Fibroblast of lung (primary cell): ENCODE data around the gene CAMTA1. TPM values are rescaled to one million over a fixed set of nuclear protein-coding genes. Genes with fewer than 3 reads are reported as not detected.

Experiments
- DNase-seq, 2 donors: peaks; one replicate each; pipeline versions ENCODE4 v3.0.0 to v3.0.0-alpha.2; 2010; ENCODE audit warnings: low read depth in 2 of 2
- H2AFZ ChIP-seq: 2 replicates; pipeline ENCODE4 v1.5.1; 2012; ENCODE audit warnings: low read length, control low read depth, inconsistent platforms
- H3K27ac ChIP-seq: 2 replicates; pipeline ENCODE4 v1.5.1; 2011; ENCODE audit warnings: low read length, control low read depth; ENCODE audit not compliant: insufficient read depth
- H3K27me3 ChIP-seq: 2 replicates; pipeline ENCODE4 v1.5.1; 2011; ENCODE audit warnings: mild to moderate bottlenecking, low read length; ENCODE audit not compliant: control insufficient read depth, insufficient read depth
- H3K36me3 ChIP-seq: 2 replicates; pipeline ENCODE4 v1.5.1; 2011; ENCODE audit warnings: low read length; ENCODE audit not compliant: control insufficient read depth, insufficient read depth
- H3K4me1 ChIP-seq: 2 replicates; pipeline ENCODE4 v1.5.1; 2011; ENCODE audit warnings: low read length; ENCODE audit not compliant: control insufficient read depth, insufficient read depth; ENCODE audit errors: extremely low read depth
- H3K4me2 ChIP-seq: 2 replicates; pipeline ENCODE4 v1.5.1; 2011; ENCODE audit warnings: low read length, control low read depth; ENCODE audit not compliant: insufficient read depth; ENCODE audit errors: extremely low read depth
- H3K4me3 ChIP-seq, 4 experiments: fragments of 200-600 bp in 1 of 4; sonication (generic) in 1 of 4; replicated peaks in 1 of 4; 2 replicates each; pipeline ENCODE4 v1.5.1; 2011 to 2016; ENCODE audit warnings: low read length in 4 of 4, low read depth in 3 of 4, mild to moderate bottlenecking in 3 of 4, control low read depth in 2 of 4, inconsistent platforms in 1 of 4, mixed read lengths in 1 of 4; ENCODE audit not compliant: insufficient read depth in 1 of 4; ENCODE audit errors: control extremely low read depth in 1 of 4
- H3K79me2 ChIP-seq: 2 replicates; pipeline ENCODE4 v1.5.1; 2012; ENCODE audit warnings: mild to moderate bottlenecking, low read length, inconsistent platforms; ENCODE audit not compliant: control insufficient read depth, insufficient read depth
- H3K9ac ChIP-seq: 2 replicates; pipeline ENCODE4 v1.5.1; 2011; ENCODE audit warnings: mild to moderate bottlenecking, low read length, control low read depth; ENCODE audit not compliant: insufficient read depth
- H3K9me3 ChIP-seq: 2 replicates; pipeline ENCODE4 v1.5.1; 2012; ENCODE audit warnings: low read depth, low read length; ENCODE audit not compliant: control insufficient read depth, insufficient read depth
- H4K20me1 ChIP-seq: 2 replicates; pipeline ENCODE4 v1.5.1; 2011; ENCODE audit warnings: low read length; ENCODE audit not compliant: control insufficient read depth, insufficient read depth; ENCODE audit errors: extremely low read depth
- EZH2 ChIP-seq: IDR thresholded peaks from 2 replicates; pipeline ENCODE4 v1.5.1; 2012; ENCODE audit warnings: low read length, control low read depth, mild to moderate bottlenecking; ENCODE audit errors: missing control alignments
- polyA plus RNA-seq, 2 donors: library from polyadenylated mRNA; depleted of rRNA in 1 of 2; stranded (reverse) in 1 of 2; unstranded in 1 of 2; fragments of >200 nt; gene quantifications; 2 replicates each; pipeline ENCODE4 v1.2.1, GENCODE V29; 2011 to 2012; ENCODE audit warnings: missing spikeins in 1 of 2
- total RNA-seq: library from RNA; depleted of rRNA; stranded (reverse); fragments of >200 nt; gene quantifications from 2 replicates; pipeline ENCODE4 v1.2.1, GENCODE V29; 2014
- TF ChIP-seq, protein P1 (sequence below), 2 donors: IDR thresholded peaks in 1 of 2; conservative IDR thresholded peaks in 1 of 2; 1 replicate in 1 of 2; 2 replicates in 1 of 2; pipeline ENCODE4 v1.5.1; 2011 to 2012; ENCODE audit warnings: low read length in 2 of 2, control low read depth in 1 of 2, inconsistent platforms in 1 of 2, low read depth in 1 of 2, mild to moderate bottlenecking in 1 of 2

Gene CAMTA1
- total and polyA plus RNA-seq, 2 donors (not counting 1 experiment from before 2014, with no cell fraction given): 47.6 to 86.0 TPM

DNA sequence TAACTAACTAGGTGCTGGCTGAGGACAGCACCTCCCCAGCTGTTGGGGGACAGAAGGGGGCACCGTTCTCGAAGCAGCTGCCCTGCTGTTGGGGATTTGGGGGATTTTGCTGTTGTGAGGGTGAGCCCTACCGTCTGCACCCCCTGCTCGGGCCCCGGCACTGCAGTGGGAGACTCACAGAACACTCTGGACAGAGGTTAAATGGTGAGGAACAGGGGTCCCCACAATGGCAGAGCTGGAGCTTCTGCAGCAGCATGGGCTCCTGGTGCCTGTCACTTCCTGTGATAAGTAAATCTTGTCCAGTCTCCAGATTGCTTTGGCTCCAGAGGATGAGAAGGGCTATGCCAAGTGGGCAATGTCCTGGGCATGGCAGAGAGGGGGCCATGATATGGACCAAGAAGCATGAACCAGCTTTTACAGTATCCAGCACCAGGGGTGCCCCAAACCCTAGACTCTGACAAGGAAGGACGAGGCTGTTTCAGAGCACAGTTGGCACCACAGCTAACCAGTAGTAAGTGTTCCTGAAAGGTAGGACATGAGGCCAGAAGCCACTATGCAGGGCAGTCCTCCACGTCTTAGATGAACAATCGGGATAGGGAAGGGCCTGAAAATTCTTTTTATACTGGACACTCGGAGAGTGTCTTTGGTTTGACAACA is 620.7 kb downstream of the CAMTA1 start:
- H4K20me1 ChIP-seq: no peaks in the 10 kb centered on the region
- TF ChIP-seq, protein P1, sequence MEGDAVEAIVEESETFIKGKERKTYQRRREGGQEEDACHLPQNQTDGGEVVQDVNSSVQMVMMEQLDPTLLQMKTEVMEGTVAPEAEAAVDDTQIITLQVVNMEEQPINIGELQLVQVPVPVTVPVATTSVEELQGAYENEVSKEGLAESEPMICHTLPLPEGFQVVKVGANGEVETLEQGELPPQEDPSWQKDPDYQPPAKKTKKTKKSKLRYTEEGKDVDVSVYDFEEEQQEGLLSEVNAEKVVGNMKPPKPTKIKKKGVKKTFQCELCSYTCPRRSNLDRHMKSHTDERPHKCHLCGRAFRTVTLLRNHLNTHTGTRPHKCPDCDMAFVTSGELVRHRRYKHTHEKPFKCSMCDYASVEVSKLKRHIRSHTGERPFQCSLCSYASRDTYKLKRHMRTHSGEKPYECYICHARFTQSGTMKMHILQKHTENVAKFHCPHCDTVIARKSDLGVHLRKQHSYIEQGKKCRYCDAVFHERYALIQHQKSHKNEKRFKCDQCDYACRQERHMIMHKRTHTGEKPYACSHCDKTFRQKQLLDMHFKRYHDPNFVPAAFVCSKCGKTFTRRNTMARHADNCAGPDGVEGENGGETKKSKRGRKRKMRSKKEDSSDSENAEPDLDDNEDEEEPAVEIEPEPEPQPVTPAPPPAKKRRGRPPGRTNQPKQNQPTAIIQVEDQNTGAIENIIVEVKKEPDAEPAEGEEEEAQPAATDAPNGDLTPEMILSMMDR (conservative IDR thresholded peaks at IDR 0.05 in 1 of 2, IDR thresholded peaks at IDR 0.05 in 1 of 2; ENCODE audit: low read depth in 1 of 2, low read length in 2 of 2): no peak
- TF ChIP-seq EZH2: no peak
- no peaks in the 10 kb centered on the region for H3K79me2 ChIP-seq
- DNase-seq: no peak
- H3K4me3 ChIP-seq: no peak overlapping the region
- no peak overlapping the region for H3K9ac ChIP-seq
- peaks cover 8% of the 10 kb centered on the region for H3K4me1 ChIP-seq
- H2AFZ ChIP-seq: no peak overlapping the region
- no peaks in the 10 kb centered on the region for H3K36me3 ChIP-seq
- H3K27me3 ChIP-seq: no peaks in the 10 kb centered on the region
- no peaks in the 10 kb centered on the region for H3K9me3 ChIP-seq
- H3K27ac ChIP-seq: no peak overlapping the region
- no peak overlapping the region for H3K4me2 ChIP-seq

DNA sequence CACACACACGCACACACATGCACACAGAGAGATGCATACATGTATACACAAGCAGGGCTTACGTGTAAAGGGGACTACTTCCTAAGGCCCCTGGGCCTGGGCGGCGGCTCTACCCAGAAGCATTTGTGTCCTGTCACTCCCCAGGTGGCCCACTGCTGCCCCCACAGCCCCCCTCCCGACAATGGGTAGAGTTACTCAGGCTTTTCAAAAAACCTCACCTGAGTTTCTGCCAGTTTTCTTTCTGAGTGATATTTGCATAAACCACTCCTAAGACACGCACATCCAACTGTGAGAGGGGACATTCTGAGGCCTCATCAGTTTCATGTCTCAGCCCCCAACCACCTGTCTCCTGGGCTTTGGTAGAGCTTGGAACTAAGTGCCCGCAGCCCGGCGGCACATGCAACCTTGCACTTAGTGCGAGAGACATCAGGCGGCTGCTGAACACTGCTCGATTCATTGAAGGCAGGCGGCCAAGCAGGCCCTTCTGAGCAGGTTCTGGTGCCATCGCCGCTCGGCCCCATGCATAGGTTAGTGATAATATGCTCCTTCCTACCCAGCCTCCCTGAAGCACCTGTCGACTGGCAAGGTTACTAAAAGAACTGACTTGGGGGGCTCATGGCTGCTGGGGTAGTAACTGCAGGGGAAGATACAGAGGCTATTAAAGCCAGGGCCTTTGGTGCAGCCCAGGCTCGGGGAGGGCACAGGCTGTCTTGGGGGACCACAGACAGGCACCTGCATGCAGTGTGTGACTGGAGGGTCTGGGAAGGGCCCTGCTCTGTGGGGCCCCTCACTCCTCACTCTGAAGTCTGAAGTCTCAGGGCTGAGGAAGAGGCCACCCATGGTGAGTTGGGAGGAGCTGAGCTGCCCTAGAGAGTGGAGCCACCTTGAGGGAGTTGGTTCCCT is 621.6 kb downstream of the CAMTA1 start:
- no peak overlapping the region for H2AFZ ChIP-seq
- no peak for DNase-seq
- H3K27ac ChIP-seq: no peak overlapping the region
- no peak overlapping the region for H3K9ac ChIP-seq
- no peaks in the 10 kb centered on the region for H3K79me2 ChIP-seq
- no peaks in the 10 kb centered on the region for H3K27me3 ChIP-seq
- peaks cover 6% of the 10 kb centered on the region for H3K4me1 ChIP-seq
- no peak overlapping the region for H3K4me3 ChIP-seq
- no peak overlapping the region for H3K4me2 ChIP-seq
- TF ChIP-seq, protein P1 (conservative IDR thresholded peaks at IDR 0.05 in 1 of 2, IDR thresholded peaks at IDR 0.05 in 1 of 2; ENCODE audit: low read depth in 1 of 2, low read length in 2 of 2): no peak
- TF ChIP-seq EZH2: no peak
- H4K20me1 ChIP-seq: no peaks in the 10 kb centered on the region
- no peaks in the 10 kb centered on the region for H3K36me3 ChIP-seq
- no peaks in the 10 kb centered on the region for H3K9me3 ChIP-seq

DNA sequence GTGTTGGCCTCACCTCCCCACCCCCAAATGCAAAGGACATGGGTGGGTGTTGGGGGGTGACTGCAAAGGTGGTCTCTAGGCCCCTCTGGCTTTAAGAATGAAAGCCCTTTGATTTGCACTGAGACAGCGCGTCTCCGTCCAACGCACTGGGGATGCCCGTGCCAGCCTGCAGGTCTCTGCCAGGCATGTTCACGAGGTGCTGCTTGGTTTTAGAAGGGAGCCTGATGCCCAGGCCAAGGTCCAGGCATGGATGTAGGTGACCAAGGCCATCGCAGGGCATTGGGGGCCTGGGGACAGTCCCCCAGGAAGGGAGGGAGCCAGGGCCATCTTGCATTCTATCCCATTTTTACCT is 622.3 kb downstream of the CAMTA1 start:
- no peak for DNase-seq
- Histone ChIP-seq H3K9ac (no peak overlapping the region), H3K4me1 (no peaks in the 10 kb centered on the region), H3K36me3 (no peaks in the 10 kb centered on the region), H3K27ac (no peak overlapping the region), H3K27me3 (no peaks in the 10 kb centered on the region), H3K4me2 (no peak overlapping the region), H3K79me2 (no peaks in the 10 kb centered on the region), H4K20me1 (no peaks in the 10 kb centered on the region), H3K4me3 (no peak overlapping the region), H3K9me3 (no peaks in the 10 kb centered on the region), H2AFZ (no peak overlapping the region)
- no peak for TF ChIP-seq EZH2
- TF ChIP-seq, protein P1 (conservative IDR thresholded peaks at IDR 0.05 in 1 of 2, IDR thresholded peaks at IDR 0.05 in 1 of 2; ENCODE audit: low read depth in 1 of 2, low read length in 2 of 2): no peak
